ENCODE results near the gene DLG2. TPM values are rescaled to one million over a fixed set of nuclear protein-coding genes. Genes with fewer than 3 reads are reported as not detected.

Gene DLG2
- polyA plus RNA-seq, 1 experiment = 0.68 TPM

GRCh38 chr11:85109141-85109540, 518.0 kb downstream of the DLG2 start:
- TF ChIP-seq CTCF (IDR thresholded peaks at IDR 0.05; ENCODE audit: low read depth, low read length) = no peak
- H3K9me3 ChIP-seq (ENCODE audit: control insufficient read depth, insufficient read depth, low read length) = no peaks in the 10 kb centered on the region
- no peak for DNase-seq (ENCODE audit: low read depth, low spot score)
- ChIA-PET CTCF (no interaction called here), POLR2A (no interaction called here)
- H3K27ac ChIP-seq (ENCODE audit: low read depth, low read length) = no peak overlapping the region
- H3K27me3 ChIP-seq (ENCODE audit: control insufficient read depth, insufficient read depth, low read length) = no peaks in the 10 kb centered on the region
- no peak overlapping the region for H3K4me3 ChIP-seq (ENCODE audit: low read depth, low read length)

GRCh38 chr11:85105868-85106267, 521.3 kb downstream of the DLG2 start:
- Histone ChIP-seq H3K27ac (ENCODE audit: low read depth, low read length) (no peak overlapping the region), H3K4me3 (ENCODE audit: low read depth, low read length) (no peak overlapping the region), H3K27me3 (ENCODE audit: control insufficient read depth, insufficient read depth, low read length) (no peaks in the 10 kb centered on the region), H3K9me3 (ENCODE audit: control insufficient read depth, insufficient read depth, low read length) (no peaks in the 10 kb centered on the region)
- ChIA-PET CTCF (no interaction called here), POLR2A (no interaction called here)
- TF ChIP-seq CTCF (IDR thresholded peaks at IDR 0.05; ENCODE audit: low read depth, low read length) = no peak
- no peak for DNase-seq (ENCODE audit: low read depth, low spot score)

- Histone ChIP-seq H3K27me3 (ENCODE audit: control insufficient read depth, insufficient read depth, low read length) (no peaks in the 10 kb centered on the region), H3K4me3 (ENCODE audit: low read depth, low read length) (no peak overlapping the region), H3K9me3 (ENCODE audit: control insufficient read depth, insufficient read depth, low read length) (no peaks in the 10 kb centered on the region; the same call in 1 of the 2 replicates), H3K27ac (ENCODE audit: low read depth, low read length) (no peak overlapping the region)
- ChIA-PET POLR2A (no interaction called here), CTCF (no interaction called here)
- no peak for TF ChIP-seq CTCF (IDR thresholded peaks at IDR 0.05; ENCODE audit: low read depth, low read length)
- no peak for DNase-seq (ENCODE audit: low read depth, low spot score)
Observed at GRCh38 chr11:85099522-85099921, 527.6 kb downstream of the DLG2 start.

GRCh38 chr11:85098996-85099395, 528.1 kb downstream of the DLG2 start:
- ChIA-PET CTCF (no interaction called here), POLR2A (no interaction called here)
- no peaks in the 10 kb centered on the region; the same call in 1 of the 2 replicates for H3K9me3 ChIP-seq (ENCODE audit: control insufficient read depth, insufficient read depth, low read length)
- H3K27me3 ChIP-seq (ENCODE audit: control insufficient read depth, insufficient read depth, low read length) = no peaks in the 10 kb centered on the region
- H3K27ac ChIP-seq (ENCODE audit: low read depth, low read length) = no peak overlapping the region
- H3K4me3 ChIP-seq (ENCODE audit: low read depth, low read length) = no peak overlapping the region
- TF ChIP-seq CTCF (IDR thresholded peaks at IDR 0.05; ENCODE audit: low read depth, low read length) = no peak
- no peak for DNase-seq (ENCODE audit: low read depth, low spot score)

GRCh38 chr11:85096939-85097338, 530.2 kb downstream of the DLG2 start:
- Histone ChIP-seq H3K4me3 (ENCODE audit: low read depth, low read length) (no peak overlapping the region), H3K9me3 (ENCODE audit: control insufficient read depth, insufficient read depth, low read length) (no peaks in the 10 kb centered on the region; the same call in 1 of the 2 replicates), H3K27me3 (ENCODE audit: control insufficient read depth, insufficient read depth, low read length) (no peaks in the 10 kb centered on the region), H3K27ac (ENCODE audit: low read depth, low read length) (no peak overlapping the region)
- CTCF ChIA-PET = no interaction called here
- POLR2A ChIA-PET = no interaction called here
- no peak for TF ChIP-seq CTCF (IDR thresholded peaks at IDR 0.05; ENCODE audit: low read depth, low read length)
- no peak for DNase-seq (ENCODE audit: low read depth, low spot score)
